Forelimb muscle (tissue), 1 donor: ENCODE results near the gene CRACR2B. TPM values are rescaled to one million over a fixed set of nuclear protein-coding genes. Genes with fewer than 3 reads are reported as not detected.

Experiments
- DNase-seq: peaks from one replicate; pipeline ENCODE4 v3.0.0-alpha.2; 2013; ENCODE audit warnings: low read depth
- polyA plus RNA-seq: library from polyadenylated mRNA; unstranded; fragments of 120-200 nt; gene quantifications from one replicate; pipeline ENCODE4 v1.2.1, GENCODE V29; 2013; ENCODE audit not compliant: insufficient read length

CRACR2B gene
- polyA plus RNA-seq, 1 donor, result 17.6 TPM

DNA sequence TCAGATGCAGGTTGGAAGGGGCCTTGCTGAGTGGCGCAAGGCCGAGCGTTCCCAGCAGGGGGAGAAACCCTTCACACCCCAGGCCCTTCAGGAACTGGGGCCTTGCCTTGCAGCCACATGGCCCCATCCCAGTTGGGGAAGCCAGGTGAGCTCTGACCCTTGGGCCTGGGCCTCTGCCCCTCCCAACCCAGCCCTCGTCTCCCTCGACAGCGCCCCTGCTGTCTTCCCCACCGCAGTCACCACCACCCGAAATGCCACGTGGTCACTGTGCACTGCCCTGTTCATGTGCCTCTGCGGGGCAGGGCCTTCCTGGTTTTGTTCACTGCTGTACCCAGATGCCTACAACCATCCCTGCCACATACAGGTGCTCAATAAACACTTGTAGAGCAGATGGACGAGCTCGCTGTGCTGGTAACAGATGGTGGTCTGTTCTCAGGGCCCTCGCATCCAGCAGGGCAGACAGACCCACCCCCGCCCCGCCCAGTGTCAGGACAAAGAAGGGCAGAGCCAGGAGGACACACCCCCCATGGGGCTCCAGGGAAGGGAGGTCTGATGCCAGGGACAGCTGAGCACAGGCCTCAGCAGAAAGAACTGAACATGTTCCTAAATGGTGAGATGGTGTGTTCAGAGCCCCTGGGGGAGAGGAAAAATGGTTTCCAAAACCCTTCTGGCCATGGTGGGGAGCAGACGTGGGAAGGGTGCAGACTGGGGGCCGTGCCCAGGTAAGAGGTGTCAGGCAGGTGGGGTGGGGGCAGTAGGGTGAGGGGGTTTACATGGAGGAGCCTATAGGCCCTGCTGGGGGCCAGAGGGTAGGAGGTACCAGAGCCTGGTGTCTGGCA is 10.9 kb downstream of the CRACR2B start:
- no peak for DNase-seq

DNA sequence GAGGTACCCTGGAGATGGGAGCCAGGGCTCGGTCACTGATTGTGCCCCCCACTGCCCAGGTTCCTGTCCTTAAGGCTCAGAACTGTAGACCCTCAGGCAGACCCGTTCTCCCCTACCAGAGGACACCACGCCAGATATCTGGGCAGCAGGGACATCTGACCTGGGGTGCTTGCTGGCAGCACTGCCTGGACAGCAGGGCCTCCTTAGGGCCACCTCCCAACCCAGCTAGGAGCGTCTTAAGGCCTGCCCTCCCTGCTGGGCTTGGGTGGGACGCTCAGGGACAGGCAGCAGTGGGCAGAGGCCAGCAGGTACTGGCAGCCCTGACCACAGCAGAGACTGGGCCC is 11.5 kb downstream of the CRACR2B start:
- DNase-seq, result no peak

DNA sequence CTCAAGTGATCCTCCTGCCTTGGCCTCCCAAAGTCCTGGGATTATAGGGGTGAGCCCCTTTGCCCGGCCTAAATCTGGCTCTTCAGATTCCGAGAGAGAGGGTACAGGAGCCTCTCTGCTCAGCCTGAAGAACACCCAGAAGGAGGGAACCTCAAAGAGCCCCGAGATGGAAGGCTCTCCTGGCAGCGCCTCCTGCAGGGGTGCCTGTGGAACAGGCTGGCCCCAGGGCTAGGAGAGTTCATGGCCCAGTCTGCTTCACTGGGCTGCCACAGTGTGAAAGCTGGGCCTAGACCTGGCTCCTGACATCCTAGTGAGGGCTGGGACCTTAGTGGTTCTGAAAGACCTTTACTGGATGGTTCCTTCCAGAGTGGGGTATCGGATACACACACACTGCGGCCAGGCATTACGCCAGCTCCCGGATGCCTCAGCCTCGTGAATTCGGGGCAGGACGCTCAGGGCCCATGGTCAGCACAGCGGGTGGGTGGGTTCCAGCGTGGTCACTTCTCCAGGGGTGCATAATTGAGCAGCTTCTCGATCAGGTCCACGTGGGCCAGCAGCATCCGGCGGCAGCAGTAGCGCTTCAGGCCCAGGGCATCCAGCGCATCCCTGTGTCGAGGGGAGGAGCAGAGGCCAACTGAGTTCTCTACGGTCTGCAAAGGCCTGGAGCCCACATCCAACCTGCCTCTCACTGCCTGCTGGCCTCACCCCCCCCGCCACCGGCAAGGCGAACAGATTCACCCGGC is 12.3 kb downstream of the CRACR2B start:
- no peak for DNase-seq

DNA sequence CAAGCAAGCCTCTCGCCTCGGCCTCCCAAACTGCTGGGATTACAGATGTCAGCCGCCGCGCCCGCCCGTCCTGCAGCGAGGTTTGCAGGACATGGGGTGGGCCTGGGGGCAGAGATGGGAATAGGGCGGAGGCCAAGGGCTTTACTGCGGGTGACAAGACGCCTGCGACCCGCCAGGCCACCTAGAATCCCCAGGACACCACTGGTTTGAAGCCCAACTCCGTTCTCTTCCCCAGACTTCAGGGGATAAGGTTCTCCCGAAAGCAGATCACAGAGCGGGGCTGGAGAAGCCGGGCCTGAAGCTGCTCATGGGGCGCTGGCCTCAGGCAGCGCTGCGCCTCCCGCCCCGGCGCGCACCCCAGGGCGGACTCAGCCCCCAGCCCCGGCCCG is 14.3 kb downstream of the CRACR2B start:
- DNase-seq, result no peak

DNA sequence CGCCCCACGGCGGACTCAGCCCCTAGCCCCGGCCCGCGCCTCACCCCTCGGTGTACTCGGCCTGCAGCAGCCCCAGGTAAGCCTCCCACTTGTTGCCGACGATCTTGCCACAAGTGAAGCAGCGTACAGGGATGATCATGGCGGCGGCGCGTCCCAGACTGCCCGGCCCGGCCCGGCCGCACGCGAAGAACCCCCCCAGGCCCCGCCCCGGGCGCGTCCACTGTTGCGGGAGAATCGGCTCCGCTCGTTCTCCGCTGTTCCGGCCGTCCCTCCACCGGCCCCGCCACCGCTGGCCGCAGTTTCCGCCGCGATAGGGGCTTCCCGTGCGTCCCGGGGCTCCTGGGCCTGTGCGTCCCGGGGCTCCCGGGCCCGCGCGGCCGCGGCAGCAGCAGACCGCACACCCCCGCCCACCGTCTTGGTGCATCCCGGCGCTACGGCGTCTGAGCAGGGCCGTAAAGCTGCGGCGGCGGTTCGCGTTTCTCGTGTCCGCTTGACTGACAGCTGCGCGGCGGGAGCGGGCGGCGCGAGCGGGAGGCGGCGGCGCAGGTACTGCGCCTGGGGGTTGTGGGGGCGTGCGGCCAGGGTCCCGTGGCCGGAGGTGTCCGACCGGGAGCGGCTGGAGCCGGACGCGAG is 14.8 kb downstream of the CRACR2B start, which contains the start of the genes POLR2L and TSPAN4:
TSS of gene POLR2L (minus strand) at position 160 of the 633 bp plus-strand sequence. CDS start at position 139, 21 bp downstream.
TSS of gene TSPAN4 (plus strand) at position 483 of the 633 bp plus-strand sequence. CDS start 7,453 bp downstream, outside the sequence.
- no peak for DNase-seq

DNA sequence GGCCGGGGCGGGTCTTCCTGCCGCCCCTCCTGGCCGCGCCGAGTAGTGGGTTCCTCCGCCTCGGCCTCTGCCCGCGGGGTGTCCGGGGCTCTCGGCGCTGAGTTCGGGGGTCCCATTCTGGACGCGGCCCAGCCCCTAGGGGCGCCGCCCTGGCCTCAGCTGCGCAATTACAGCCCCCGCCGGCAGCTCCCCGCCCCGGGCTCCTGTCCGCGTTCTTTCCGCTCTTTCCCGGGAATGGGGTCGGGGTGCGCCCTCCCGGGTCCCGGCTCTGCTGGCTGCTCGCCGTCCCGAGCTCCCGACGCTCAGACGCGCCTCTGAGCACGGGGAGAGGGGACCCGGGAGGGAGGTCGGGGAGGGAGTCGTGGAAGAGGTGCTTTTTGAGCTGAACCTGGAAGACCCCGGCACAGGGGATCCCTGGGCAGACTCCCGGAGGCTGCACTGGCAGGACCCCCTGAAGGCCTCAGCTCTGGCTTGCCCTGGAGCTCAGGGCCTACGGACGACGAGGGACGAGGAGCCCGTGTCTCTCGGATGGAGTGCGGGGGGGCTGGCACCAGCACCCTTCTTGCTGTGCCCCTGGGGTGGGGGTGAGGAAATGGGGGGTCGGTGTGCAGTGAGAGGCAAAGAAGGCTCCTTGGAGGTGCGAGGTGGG is 15.5 kb downstream of the CRACR2B start:
- DNase-seq, result no peak

DNA sequence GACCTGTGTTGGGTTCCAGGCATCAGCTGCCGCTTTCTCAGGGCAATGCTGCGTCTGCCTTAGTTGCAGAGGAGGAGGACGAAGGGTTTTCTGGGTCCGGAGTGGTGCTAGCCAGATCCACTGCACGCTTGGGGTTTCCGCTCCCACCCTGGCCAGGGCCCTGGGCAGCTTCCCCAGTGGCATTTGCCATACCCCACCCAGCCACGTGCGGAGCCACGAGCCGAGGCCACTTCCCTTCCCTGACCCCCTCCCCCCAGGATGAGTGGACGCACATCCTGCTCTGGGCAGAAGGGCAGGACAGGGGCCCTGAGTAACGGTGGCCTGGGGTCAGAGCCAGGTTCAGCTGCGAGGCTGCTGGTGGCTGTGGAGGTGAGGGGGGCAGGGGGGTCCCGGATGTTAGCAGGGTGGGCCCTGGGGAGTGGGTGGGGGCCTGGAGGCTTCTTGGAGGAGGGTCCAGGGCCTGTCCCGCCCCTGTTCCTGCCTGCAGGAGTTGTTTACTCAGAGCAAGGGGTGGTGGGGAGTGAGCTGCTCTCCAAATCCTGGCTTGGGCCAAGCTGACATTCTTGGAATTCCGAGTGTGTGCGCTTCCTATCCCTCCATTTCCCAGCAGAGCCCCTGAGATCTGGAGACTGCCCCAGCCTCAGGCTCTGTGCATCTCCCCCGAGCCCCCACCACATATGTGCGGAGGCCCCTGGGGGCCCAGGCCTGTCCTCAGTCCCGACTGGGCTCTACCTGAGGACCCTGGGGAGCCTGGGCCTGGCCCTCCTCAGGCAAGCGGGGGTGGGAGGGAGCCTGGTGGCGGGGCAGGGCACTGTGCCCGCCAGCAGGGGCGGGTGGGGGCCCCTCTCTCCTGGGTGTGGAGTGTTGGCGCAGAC is 16.3 kb downstream of the CRACR2B start:
- no peak for DNase-seq

DNA sequence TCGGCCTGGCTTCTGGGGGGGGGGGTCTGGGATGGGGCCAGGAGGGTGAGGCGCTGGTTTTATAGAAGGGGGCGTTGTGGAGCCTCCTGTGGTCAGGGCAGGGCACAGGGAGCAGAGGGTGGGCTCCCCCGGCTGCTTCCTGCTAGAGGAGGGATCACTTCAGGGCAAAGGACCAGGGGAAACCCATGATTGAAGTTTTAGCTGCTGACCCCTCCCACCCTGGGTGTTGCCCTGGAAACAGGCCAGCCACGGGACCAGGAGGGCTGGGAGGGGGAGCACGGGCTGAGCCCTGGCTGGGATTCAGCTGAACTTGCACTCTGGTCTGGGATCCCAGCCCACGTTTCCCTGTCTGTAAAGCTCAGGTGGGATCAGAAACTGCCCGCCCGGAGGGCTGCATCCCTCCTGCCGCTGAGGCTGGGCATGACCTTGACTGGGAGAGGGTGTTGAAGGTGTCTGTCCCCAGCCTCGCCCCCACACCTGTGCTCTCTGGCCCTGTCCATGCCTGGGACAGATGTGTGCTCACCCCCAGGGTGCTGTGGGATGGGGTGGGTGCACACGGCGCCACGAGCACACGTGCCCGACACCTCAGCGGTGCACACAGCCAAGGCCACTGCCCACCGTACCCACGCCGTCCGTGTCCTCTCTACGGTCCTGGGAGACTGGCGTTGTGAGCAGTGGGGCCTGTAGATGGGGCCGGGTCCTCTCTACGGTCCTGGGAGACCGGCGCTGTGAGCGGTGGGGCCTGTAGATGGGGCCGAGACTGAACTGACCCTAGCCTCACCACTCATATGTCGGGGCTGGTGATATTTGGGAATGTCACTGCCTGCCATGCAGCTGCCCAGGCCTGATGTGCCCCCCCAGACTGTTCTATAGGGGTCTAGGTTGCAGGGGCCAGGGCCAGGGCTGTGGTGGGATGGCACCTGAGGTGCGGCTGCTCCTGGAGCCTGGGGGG is 17.2 kb downstream of the CRACR2B start:
- peak; percentile 87 for DNase-seq

DNA sequence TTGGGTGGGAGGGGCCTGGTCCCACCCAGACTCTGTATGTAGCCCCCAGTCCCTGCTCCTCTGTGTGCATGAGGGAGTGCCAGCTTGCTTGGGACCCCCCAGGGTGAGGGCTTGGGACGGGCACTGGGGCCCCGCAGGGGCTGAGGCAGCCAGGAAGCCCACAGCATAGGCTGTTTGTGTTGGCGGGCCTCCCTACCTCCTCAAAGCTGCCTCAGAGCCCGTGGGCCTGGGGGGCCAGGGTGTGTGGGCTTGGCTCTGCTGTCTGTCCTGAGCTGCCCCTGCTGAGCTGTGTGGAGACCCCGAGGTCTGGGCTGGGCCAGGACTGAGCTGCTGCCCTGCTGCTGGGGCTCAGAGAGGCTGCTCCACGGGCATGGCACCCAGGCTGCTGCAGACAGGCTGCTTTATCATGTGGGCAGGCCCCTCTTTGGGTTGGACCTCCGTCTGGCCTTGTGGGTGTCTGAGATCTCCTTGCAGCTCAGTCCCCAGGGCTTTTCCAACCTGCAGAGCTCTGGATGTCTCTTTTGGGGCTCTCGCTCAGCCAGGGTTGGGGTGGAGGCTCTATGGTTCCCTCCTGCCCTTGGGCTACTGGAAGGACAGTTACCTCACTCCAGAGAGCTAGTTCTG is 18.3 kb downstream of the CRACR2B start:
- no peak for DNase-seq

DNA sequence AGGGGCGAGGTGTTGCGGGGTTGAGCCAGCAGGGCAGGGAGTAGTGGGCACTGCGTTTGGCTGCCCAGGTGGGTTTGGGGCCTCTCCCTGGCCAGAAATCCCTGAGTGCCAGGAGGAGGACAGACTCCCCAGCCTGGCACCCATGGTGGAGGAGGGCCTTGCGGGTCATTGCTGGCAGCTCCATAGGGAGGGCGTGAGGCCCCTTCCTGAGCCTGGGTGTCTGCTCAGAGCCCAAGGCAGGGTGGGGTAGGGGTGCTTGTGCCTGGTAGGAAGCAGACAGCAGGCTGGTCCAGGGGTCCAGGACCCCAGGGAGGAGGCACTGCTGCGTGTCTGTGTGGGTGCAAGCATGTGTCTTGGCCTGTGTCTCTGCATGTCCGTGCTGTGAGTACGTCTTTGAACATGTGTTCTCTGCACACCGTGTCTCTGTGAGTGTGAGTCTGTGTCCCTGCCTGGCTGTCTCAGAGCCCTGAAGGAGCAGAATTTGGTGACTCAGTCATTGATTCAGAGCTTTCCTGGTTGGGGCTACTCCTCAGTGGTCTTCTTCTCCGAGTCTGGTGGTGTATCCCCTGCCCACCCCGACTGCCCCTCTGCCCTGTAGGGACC is 18.9 kb downstream of the CRACR2B start:
- no peak for DNase-seq

DNA sequence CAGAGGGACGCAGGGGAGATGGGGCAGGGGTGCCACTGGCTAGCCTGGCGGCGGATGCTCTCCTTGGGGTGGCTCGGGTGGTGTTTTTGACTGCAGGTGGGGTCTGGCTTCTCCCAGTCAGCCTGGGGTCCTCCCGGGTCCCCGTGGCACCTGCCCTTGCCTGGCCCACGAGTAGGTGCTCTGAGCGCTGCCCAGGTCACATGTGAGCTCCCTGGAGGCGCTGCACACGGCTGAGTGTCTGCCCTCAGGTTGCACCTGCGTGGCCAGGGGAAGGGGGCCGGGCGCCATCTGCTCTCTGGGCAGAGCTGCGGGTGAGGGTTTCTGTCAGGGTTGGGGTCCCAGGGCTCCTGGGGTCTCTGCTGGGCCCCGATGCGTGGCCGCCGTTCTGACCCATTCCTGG is 20.2 kb downstream of the CRACR2B start:
- DNase-seq, result no peak

DNA sequence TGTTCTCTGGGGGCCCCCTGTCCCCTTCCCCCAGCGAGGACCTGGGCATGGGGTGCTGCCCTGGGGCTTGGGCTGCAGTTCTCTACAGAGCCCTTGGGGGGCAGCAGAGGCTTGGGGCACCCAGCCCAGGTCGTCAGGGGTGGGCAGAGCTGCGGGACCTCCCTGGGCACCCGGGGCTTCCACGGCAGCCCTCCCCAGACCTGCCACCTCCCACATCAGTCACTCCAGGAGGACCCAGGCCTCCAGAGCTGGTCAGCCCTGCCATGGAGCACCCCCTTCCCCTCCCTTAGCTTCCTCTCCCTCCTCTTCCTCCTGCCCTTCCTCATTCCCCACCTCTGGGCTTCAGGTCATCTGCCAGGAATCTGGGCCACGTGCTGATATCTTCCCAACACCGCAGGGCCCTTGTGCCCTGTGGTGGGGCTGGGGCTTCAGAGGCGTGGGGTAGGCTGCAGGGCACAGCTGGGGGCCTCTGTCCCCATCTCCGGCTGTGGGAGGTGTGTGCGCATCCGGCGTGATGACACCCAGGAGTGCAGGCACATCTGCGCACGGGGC is 20.7 kb downstream of the CRACR2B start:
- DNase-seq, result no peak

DNA sequence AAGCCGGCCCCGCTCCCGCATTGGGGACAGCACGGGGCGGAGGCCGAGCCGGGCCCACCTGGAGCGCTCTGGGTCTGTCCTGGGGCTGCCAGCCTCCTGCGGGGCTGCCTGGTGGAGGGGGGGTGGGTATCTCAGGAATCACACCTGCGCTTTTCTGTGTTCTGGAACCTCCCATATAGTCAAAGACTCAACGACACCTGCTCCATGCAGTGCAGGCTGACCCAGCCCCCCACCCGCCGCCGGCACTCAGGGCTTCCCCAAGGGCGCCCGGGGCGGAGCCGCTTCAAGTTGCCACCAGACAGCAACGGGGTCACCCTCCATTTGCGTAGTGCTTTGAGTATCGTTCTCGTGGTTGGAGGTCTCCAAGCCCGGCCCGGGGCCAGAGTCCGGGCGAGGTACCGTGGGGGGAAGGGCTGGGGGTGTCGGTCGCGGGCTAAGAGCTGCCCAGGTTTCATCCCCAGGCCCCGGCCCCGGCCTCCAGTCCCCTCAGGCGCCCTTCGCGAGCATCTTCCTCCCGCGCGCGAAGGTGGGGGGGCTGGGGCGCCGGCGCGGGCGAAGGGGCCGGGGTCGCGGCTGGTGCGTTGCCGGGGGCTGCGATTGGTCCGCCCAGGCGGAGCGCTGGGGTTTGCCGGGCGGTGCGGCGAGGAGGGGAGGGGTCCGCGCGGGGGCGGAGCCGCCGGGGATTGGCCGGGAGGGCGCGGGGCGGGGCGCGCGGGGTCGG is 21.5 kb downstream of the CRACR2B start:
- no peak for DNase-seq

DNA sequence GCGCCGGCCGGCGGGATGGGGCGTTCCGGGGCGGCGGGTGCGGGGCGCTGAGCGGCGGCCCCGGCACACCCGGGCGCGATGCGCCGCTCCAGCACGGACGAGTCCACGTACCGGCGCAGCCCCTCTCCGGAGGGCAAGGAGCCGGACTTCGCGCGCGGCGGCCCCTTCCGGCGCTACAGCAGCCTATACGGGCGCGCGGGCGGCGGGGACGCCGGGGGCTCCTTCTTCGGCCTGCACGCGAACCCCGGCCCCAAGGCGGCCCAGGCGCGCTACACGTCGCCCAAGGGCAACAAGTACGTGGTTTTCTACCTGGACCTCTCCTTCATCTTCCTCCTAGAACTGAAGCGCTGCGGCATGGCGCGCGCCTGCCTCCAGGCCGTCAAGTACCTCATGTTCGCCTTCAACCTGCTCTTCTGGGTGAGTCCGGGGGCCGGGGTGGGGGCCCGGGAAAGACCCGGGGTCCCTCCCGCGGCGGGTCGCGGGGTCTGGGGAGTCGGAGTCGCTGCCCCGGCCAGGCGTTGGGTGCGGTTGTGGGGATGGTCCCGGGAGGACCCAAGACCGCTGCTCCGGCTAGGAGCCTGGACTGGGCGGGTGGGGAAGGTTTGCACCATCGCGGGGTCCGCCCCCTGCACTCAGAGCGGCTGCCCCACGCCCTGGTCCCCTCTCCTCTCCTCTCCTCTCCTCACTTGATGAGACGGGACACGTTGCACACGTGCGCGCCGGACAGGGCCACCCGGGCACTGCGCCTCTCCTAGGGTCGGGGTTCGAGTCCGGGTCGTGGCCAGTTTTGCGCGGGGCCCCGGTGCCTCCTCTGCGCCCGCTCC is 22.4 kb downstream of the CRACR2B start:
- no peak for DNase-seq

DNA sequence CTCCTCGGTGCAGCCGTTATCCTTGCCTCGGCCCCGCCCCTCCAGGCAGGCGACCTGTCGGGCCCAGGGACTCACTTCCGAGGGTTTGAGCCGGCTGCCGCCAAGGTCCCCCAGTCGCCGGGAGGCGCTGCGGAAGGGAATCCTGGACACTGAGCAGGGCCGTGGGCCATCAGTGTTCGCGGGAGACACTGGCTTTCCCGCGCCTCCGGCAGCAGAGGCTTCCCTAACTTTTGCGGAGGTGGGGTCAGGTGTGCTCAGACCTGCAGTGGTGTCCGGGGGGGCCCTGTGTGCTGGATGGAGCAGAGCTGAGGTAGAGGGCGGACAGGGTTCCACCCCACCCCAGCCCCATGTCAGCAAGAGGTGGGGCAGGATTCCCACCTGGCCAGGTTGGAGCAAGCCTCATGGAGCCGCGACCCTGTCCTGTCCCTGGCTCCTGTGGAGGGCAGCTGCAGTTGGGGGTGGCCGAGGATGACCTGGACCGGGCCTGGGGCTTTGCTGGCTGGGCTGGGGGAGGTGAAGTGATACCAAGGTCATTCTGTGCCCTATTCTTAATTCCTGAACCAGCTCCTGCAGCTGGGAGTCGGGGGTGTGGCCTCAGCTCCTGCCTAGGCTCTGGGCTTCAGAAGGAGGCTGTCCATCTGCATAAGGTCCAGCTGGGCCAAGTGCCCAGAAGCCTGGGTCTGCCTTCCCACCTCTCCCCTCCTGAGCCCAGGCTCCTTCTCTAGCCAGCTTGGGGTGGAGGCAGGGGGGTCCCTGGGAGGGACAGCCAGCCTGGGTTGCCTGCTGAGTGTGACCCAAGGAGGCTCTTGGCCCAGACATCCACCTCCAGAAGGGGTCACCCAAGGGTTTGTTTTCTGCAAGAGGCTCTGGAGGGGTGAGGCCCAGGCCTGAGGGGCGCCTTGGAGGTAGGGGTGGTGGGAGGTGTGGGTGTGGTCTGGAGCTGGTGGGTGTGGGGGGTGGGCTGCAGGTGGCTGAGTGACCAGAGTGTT is 23.4 kb downstream of the CRACR2B start:
- DNase-seq, result no peak

DNA sequence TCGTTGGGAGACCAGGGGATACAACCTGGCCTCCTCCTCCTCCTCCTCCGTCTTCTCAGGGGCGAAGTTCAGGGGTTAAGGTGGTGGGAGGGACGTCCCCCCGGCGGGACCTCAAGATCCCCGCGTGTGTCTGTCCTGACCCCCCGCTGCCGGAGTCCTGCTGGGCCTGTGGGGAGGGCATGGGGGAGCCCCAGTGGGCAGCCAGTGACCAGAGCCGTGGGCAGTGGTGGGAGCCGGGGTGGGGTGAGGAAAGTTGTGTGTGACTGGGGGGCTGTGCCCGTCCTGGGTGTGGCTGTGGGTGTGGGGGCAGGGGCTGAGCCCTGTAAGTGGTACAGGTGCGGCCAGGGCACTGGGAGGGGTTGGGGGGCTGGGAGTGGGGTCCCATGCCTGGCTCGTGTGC is 25.0 kb downstream of the CRACR2B start:
- DNase-seq, result no peak
